ENCODE results near the gene L3MBTL1. TPM values are rescaled to one million over a fixed set of nuclear protein-coding genes. Genes with fewer than 3 reads are reported as not detected.

L3MBTL1 gene
- total and polyA plus RNA-seq, 2 of the 4 experiments (the other 2 are of a cell fraction), result 2.2 to 4.5 TPM

DNA sequence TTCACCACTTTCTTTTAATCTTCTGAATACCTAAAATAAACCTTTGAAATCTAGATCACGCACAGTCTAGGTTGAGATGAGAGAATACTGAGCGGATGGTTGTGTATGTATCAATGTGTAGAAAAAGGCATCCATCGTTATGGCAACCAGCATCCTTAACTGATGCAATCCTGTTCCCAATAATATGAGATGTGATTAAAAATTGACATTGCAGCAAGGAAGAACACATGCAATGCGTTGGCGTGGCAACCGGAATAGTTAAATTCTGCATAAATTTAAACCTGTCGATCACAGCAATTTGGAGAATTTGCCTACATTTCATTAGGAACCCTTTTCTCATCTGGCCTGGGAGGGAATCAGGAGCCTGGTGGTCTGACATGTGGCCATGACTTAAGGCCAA is 1.3 kb upstream of the L3MBTL1 start:
- Histone ChIP-seq H3K4me2 (ENCODE audit: low read depth, low read length) (no peak overlapping the region), H3K9me1 (ENCODE audit: insufficient read depth, low read length) (no peaks in the 10 kb centered on the region), H3K36me3 (ENCODE audit: control insufficient read depth, insufficient read depth, low read length) (no peaks in the 10 kb centered on the region), H2BK20ac (ENCODE audit: low read depth, low read length) (no peak overlapping the region), H3K56ac (ENCODE audit: extremely low read depth, insufficient read depth, low read length) (no peak overlapping the region), H2BK15ac (ENCODE audit: low read depth, low read length) (no peak overlapping the region), H2AK9ac (replicated peaks; ENCODE audit: low read depth, low read length, poor library complexity) (no peak overlapping the region), H4K5ac (ENCODE audit: low read depth, low read length) (no peak overlapping the region), H2AFZ (replicated peaks; ENCODE audit: low read length, poor library complexity) (no peak overlapping the region), H3K23ac (ENCODE audit: low read depth, low read length) (no peak overlapping the region), H4K8ac (ENCODE audit: low read depth in 2 of 2, low read length in 2 of 2) (no peak overlapping the region), H3K27ac (ENCODE audit: insufficient read depth, low read length) (no peak overlapping the region), H4K20me1 (ENCODE audit: insufficient read depth, low read length) (no peaks in the 10 kb centered on the region), H3K14ac (replicated peaks; ENCODE audit: low read depth, low read length) (no peak overlapping the region), H3K9me3 (ENCODE audit: control insufficient read depth, insufficient read depth, low read length) (peaks cover 2% of the 10 kb centered on the region), H3K4me3 (ENCODE audit: insufficient read depth, low read depth, low read length) (no peak overlapping the region), H4K91ac (ENCODE audit: insufficient read depth, low read depth, low read length) (no peak overlapping the region), H3K4me1 (ENCODE audit: control insufficient read depth, insufficient read depth, low read length) (peaks cover 3% of the 10 kb centered on the region; the same call in 1 of the 2 replicates), H3K18ac (ENCODE audit: low read depth, low read length) (no peak overlapping the region), H2AK5ac (ENCODE audit: low read depth, low read length) (no peak overlapping the region), H3K9ac (ENCODE audit: low read depth, low read length) (no peak overlapping the region), H3K79me1 (ENCODE audit: low read depth in 1 of 2, low read length in 2 of 2) (no peaks in the 10 kb centered on the region), H2BK120ac (ENCODE audit: low read depth, low read length) (no peak overlapping the region), H2BK5ac (ENCODE audit: low read depth, low read length, poor library complexity, severe bottlenecking) (no peak overlapping the region), H3K27me3 (ENCODE audit: control insufficient read depth, insufficient read depth, low read length) (peaks cover 38% of the 10 kb centered on the region), H3K4ac (ENCODE audit: low read depth, low read length) (no peak overlapping the region)
- ChIA-PET POLR2A (ENCODE audit: unreplicated experiment) (no interaction called here), CTCF (no interaction called here)
- no TSS peak for BruUV-seq (replicated peaks)
- ATAC-seq (ENCODE audit: low read depth) (no peak), DNase-seq (no peak)
- TF ChIP-seq SMC3 (IDR thresholded peaks at IDR 0.05; ENCODE audit: low read depth, low read length) (no peak), RAD21 (IDR thresholded peaks at IDR 0.05; ENCODE audit: low read length) (no peak), POLR2A (IDR thresholded peaks at IDR 0.05; ENCODE audit: low read depth, low read length) (no peak), FOS (IDR thresholded peaks at IDR 0.05; ENCODE audit: low read depth, low read length) (no peak), CHD1 (IDR thresholded peaks at IDR 0.05; ENCODE audit: low read depth, low read length) (no peak)
- in situ Hi-C loops (cut with MboI; ENCODE audit: low sequenced_read_pairs), result no loop called here
- dilution Hi-C loops (cut with HindIII; ENCODE audit: low sequenced_read_pairs, unreplicated experiment), result no loop called here
- intact Hi-C loops (cut with micrococcal nuclease), result no loop called here
- WGBS, 2 experiments (ENCODE audit: extremely low coverage in 2 of 2, insufficient read length in 1 of 2), result no CpG with 5 or more reads among the region's 7 CpGs

Measured in IMR-90 (cell line).